Measurements from ENCODE around the gene FGF12. TPM values are rescaled to one million over a fixed set of nuclear protein-coding genes. Genes with fewer than 3 reads are reported as not detected.

FGF12 gene
- total RNA-seq, 1 donor from 2014 or later, result 9.8 TPM

DNA sequence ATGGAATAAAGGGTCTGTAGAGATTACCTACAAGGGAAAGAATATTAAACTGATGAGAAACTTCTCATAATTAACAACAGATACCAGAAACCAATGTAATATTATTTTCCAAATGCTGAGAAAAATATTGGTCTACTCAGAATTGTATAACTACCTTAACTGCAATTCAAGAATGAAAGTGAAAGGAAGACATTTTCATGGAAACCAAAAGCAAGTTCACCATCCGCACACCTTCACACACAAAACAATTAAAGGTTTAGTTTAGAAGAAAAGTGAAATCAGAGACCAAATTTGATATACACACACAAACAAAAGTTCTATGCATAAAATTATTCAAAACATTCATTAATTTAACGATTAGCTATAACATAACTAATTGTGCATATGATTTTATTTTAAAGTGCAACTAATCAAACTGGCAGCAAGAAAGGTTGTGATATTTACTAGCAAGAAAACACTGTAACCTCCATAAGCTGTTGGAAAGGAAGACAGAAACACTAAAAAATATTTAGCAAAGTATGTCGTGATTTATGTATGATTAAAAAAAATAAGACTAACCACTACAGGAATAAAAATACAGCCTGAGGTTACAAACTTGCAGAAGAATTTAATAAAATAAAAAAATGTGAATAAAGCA, 395.5 kb downstream of the FGF12 start:
- H3K4me1 Mint-ChIP-seq (ENCODE audit: unreplicated experiment), result no peaks in the 10 kb centered on the region
- H3K27me3 Mint-ChIP-seq, result no peaks in the 10 kb centered on the region
- TF ChIP-seq, protein P1, sequence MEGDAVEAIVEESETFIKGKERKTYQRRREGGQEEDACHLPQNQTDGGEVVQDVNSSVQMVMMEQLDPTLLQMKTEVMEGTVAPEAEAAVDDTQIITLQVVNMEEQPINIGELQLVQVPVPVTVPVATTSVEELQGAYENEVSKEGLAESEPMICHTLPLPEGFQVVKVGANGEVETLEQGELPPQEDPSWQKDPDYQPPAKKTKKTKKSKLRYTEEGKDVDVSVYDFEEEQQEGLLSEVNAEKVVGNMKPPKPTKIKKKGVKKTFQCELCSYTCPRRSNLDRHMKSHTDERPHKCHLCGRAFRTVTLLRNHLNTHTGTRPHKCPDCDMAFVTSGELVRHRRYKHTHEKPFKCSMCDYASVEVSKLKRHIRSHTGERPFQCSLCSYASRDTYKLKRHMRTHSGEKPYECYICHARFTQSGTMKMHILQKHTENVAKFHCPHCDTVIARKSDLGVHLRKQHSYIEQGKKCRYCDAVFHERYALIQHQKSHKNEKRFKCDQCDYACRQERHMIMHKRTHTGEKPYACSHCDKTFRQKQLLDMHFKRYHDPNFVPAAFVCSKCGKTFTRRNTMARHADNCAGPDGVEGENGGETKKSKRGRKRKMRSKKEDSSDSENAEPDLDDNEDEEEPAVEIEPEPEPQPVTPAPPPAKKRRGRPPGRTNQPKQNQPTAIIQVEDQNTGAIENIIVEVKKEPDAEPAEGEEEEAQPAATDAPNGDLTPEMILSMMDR (conservative IDR thresholded peaks at IDR 0.05), result no peak
- H3K9me3 Mint-ChIP-seq, result no peaks in the 10 kb centered on the region
- no peak for DNase-seq (ENCODE audit: extremely low spot score, unreplicated experiment)
- no peak overlapping the region for H3K27ac Mint-ChIP-seq
- H3K4me3 Mint-ChIP-seq, result no peak overlapping the region
- H3K36me3 Mint-ChIP-seq, result no peaks in the 10 kb centered on the region

DNA sequence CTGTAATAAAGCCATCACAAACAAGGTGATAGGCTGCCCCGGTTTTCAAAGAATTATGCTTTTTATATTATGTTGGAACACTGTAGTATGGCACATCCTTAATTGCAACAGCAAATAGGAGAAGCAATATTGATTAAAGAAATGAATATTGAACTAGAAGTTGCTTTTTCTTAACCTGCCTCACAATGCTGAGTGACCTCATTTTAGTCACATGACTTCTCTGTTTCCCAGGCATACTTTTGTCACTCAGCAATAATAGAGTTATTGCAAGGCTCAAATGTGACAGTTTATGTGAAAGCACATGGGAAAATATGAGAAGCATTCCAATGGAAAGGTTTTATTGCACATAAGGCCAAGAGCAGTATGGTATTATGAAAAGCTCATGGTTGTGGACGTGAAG, 400.7 kb downstream of the FGF12 start:
- no peak overlapping the region for H3K4me3 Mint-ChIP-seq
- TF ChIP-seq, protein P1 (conservative IDR thresholded peaks at IDR 0.05), result no peak

DNA sequence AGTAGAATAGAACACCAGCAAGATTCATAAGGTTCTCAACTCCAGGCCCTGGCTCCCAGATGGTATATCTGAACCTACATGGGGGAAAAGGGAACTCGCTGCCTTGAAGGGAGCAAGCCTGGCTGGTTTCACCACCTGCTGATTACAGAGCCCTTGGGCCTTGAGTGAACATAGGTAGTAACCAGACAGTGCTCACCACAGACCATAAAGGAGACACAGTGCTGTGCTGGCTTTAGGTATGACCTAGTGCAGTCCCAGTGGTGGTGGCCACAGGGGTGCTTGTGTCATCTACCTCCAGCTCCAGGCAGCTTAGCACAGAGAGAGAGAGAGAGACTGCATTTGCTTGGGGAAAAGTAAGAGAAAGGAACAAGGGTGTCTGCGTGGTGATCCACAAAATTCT, 409.8 kb downstream of the FGF12 start:
- Mint-ChIP-seq H3K27ac (no peak overlapping the region), H3K27me3 (no peaks in the 10 kb centered on the region), H3K4me1 (ENCODE audit: unreplicated experiment) (no peaks in the 10 kb centered on the region), H3K9me3 (no peaks in the 10 kb centered on the region), H3K4me3 (no peak overlapping the region), H3K36me3 (peaks cover 2% of the 10 kb centered on the region)
- TF ChIP-seq, protein P1 (conservative IDR thresholded peaks at IDR 0.05), result no peak
- no peak for DNase-seq (ENCODE audit: extremely low spot score, unreplicated experiment)

More for the DNA sequence above, 400.7 kb downstream of the FGF12 start:
- Mint-ChIP-seq H3K36me3 (peaks cover 4% of the 10 kb centered on the region), H3K9me3 (no peaks in the 10 kb centered on the region), H3K27me3 (no peaks in the 10 kb centered on the region), H3K27ac (no peak overlapping the region), H3K4me1 (ENCODE audit: unreplicated experiment) (no peaks in the 10 kb centered on the region)
- no peak for DNase-seq (ENCODE audit: extremely low spot score, unreplicated experiment)

DNA sequence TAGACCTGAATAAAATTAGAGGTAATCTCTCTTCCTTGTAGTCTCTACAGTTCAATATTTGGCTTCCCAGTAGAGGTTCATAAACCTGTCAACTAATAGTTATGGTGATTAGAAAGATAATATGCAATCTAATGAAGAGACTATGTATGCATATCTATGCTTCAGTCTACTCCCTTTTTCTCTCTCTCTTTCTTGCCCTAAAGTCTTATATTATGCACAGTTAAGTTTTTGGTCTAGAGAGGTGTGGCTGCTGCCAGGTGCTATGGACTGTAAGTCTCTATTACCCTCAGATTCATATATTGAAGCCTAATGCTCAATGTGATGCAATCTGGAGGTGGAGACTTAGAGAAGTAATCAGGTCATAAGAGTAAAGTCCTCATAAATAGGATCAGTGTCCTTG, 413.7 kb downstream of the FGF12 start:
- TF ChIP-seq, protein P1 (conservative IDR thresholded peaks at IDR 0.05), result no peak
- H3K27ac Mint-ChIP-seq, result no peak overlapping the region
- no peaks in the 10 kb centered on the region for H3K9me3 Mint-ChIP-seq
- no peak overlapping the region for H3K4me3 Mint-ChIP-seq
- DNase-seq (ENCODE audit: extremely low spot score, unreplicated experiment), result no peak
- H3K4me1 Mint-ChIP-seq (ENCODE audit: unreplicated experiment), result no peaks in the 10 kb centered on the region
- H3K36me3 Mint-ChIP-seq, result no peaks in the 10 kb centered on the region
- no peaks in the 10 kb centered on the region for H3K27me3 Mint-ChIP-seq

DNA sequence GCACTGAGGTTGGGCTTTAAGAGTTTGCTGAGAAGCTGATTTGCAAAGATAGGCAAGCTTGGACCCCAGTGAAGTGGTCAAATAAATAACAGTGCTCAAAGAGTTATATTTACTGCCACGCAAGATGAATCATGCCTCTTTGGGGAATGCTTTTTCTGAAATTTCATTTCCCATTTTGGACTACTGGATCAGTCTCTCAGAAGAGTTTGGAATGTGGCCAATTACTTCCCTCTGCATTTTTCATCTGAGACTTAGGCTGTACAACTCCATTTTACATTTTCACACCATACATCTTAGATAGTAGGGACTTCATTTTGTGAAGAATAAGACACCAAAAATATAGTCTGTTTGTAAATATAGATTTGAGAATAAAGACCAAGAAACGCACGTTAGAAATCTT, 419.7 kb downstream of the FGF12 start:
- Mint-ChIP-seq H3K4me3 (no peak overlapping the region), H3K36me3 (no peaks in the 10 kb centered on the region), H3K4me1 (ENCODE audit: unreplicated experiment) (no peaks in the 10 kb centered on the region), H3K9me3 (no peaks in the 10 kb centered on the region), H3K27me3 (peaks cover 4% of the 10 kb centered on the region), H3K27ac (no peak overlapping the region)
- TF ChIP-seq, protein P1 (conservative IDR thresholded peaks at IDR 0.05), result no peak
- no peak for DNase-seq (ENCODE audit: extremely low spot score, unreplicated experiment)

All from type B pancreatic cell (in vitro differentiated cells).